Right lobe of liver (tissue), 6 donors: Measurements from ENCODE around the gene CDH4. TPM values are rescaled to one million over a fixed set of nuclear protein-coding genes. Genes with fewer than 3 reads are reported as not detected.
A peak's percentile ranks its signal among the peaks of the same experiment; 100 is the strongest.

Source experiments
- ATAC-seq, 4 donors: fragments of 200-7000 bp; cut with Tn5 transposase; one replicate each; pipeline ENCODE4 v1.9.1; 2020; ENCODE audit warnings: mild to moderate bottlenecking in 4 of 4, moderate library complexity in 4 of 4
- DNase-seq, 3 donors: peaks; one replicate each; pipeline ENCODE4 v3.0.0-alpha.2; 2020
- H3K27ac ChIP-seq, 3 donors: fragments of 200-600 bp; one replicate each; pipeline ENCODE4 v1.8.0; 2022
- H3K27me3 ChIP-seq, 2 donors: fragments of 200-600 bp; one replicate each; pipeline ENCODE4 v1.8.0; 2022
- H3K36me3 ChIP-seq, 4 donors: fragments of 200-600 bp; sonication (generic) in 1 of 4; one replicate each; pipeline versions ENCODE4 v1.5.1 to v1.8.0; 2017 to 2022; ENCODE audit warnings: control low read depth in 1 of 4
- H3K4me1 ChIP-seq, 4 donors: fragments of 200-600 bp; sonication (generic) in 1 of 4; one replicate each; pipeline versions ENCODE4 v1.5.1 to v1.8.0; 2017 to 2022; ENCODE audit warnings: control low read depth in 1 of 4
- H3K4me3 ChIP-seq, 3 donors: fragments of 200-600 bp; one replicate each; pipeline ENCODE4 v1.8.0; 2022
- H3K9me3 ChIP-seq, 4 donors: fragments of 200-600 bp; sonication (generic) in 1 of 4; one replicate each; pipeline versions ENCODE4 v1.5.1 to v1.8.0; 2017 to 2022; ENCODE audit warnings: control low read depth in 1 of 4
- CTCF ChIP-seq, 4 donors: fragments of 200-600 bp in 3 of 4; fragments of 450-650 bp in 1 of 4; IDR thresholded peaks; one replicate each; pipeline versions ENCODE4 v1.5.1 to v1.8.0; 2016 to 2022; ENCODE audit warnings: antibody characterized with exemption in 4 of 4, mild to moderate bottlenecking in 2 of 4
- POLR2A ChIP-seq: fragments of 450-650 bp; IDR thresholded peaks from one replicate; pipeline ENCODE4 v1.6.1; 2017; ENCODE audit warnings: antibody characterized with exemption, mild to moderate bottlenecking
- WGBS: methylation state at CpG from one replicate; pipeline ENCODE4 v1.1.6; 2018; ENCODE audit warnings: low coverage, low lambda C conversion rate; ENCODE audit not compliant: insufficient coverage; ENCODE audit errors: missing lambda C conversion rate; 5-methylcytosine and 5-hydroxymethylcytosine counted together
- intact Hi-C, 2 donors: fragments of 100-400 bp; cut with DNase I; formaldehyde crosslinking; loops; one replicate each; pipeline versions ENCODE4 v1.11.2 to v1.14.1; 2022
- total RNA-seq, 6 experiments: library from RNA; depleted of rRNA in 2 of 6; stranded (reverse); fragments of >200 nt in 2 of 6; fragmentation: NEBNext Ultra II Directional in 3 of 6; extraction: Animal tissue kit (Norgen Biotek cat#: 25700) in 3 of 6; gene quantifications; one replicate each; pipeline versions ENCODE4 v1.1.0 to v1.2.4, GENCODE V29; 2016 to 2023
- donor health status: DM: no; HTN: yes; CAD: no.
- donor health status: DM: no; HTN: no; CAD: no.
- donor health status: DM: no; HTN: no; CAD: no.
- donor health status: DM: no; HTN: yes; CAD: no.
- donor health status: DM: no; HTN: yes; CAD: no.

CDH4 gene
- total RNA-seq, 6 experiments from 2014 or later = 0.02 to 0.14 (median 0.09) TPM; not detected in 3

GRCh38 chr20:61279621-61280150 lies 27.6 kb downstream of the CDH4 start:
- Histone ChIP-seq H3K27ac (no peak overlapping the region), H3K36me3 (no peaks in the 10 kb centered on the region), H3K9me3 (no peaks in the 10 kb centered on the region), H3K27me3 (no peaks in the 10 kb centered on the region), H3K4me1 (no peaks in the 10 kb centered on the region), H3K4me3 (no peak overlapping the region)
- TF ChIP-seq CTCF (IDR thresholded peaks at IDR 0.05) = no peak
- TF ChIP-seq POLR2A = no peak
- DNase-seq = no peak
- peak in 1 of 4 donors; percentile 14 for ATAC-seq
- WGBS = 70% methylated on average over 8 of the region's 17 CpGs
- intact Hi-C loops = no loop called here

GRCh38 chr20:61280217-61280980 lies 28.3 kb downstream of the CDH4 start:
- Histone ChIP-seq H3K36me3 (no peaks in the 10 kb centered on the region), H3K27ac (no peak overlapping the region), H3K27me3 (no peaks in the 10 kb centered on the region), H3K4me1 (no peaks in the 10 kb centered on the region), H3K4me3 (no peak overlapping the region), H3K9me3 (no peaks in the 10 kb centered on the region)
- WGBS = 88% methylated on average over 9 of the region's 27 CpGs
- no peak for TF ChIP-seq CTCF (IDR thresholded peaks at IDR 0.05)
- TF ChIP-seq POLR2A = no peak
- intact Hi-C loops = no loop called here
- ATAC-seq (peak in 1 of 4 donors; percentile 20), DNase-seq (no peak)

- no peaks in the 10 kb centered on the region for H3K36me3 ChIP-seq
- TF ChIP-seq CTCF (IDR thresholded peaks at IDR 0.05) (no peak), POLR2A (no peak)
- H3K4me3 ChIP-seq = no peak overlapping the region
- no peaks in the 10 kb centered on the region for H3K4me1 ChIP-seq
- no peaks in the 10 kb centered on the region for H3K9me3 ChIP-seq
- no peak overlapping the region for H3K27ac ChIP-seq
- no peak for DNase-seq
- ATAC-seq = no peak
- no CpG with 5 or more reads among the region's 12 CpGs for WGBS
- no peaks in the 10 kb centered on the region for H3K27me3 ChIP-seq
- intact Hi-C loops = no loop called here
These were observed 29.3 kb downstream of the CDH4 start for GRCh38 chr20:61281286-61281795.

GRCh38 chr20:61284752-61285151 lies 32.7 kb downstream of the CDH4 start:
- H3K27me3 ChIP-seq = no peaks in the 10 kb centered on the region
- H3K36me3 ChIP-seq = no peaks in the 10 kb centered on the region
- no peaks in the 10 kb centered on the region for H3K9me3 ChIP-seq
- no peak for TF ChIP-seq CTCF (IDR thresholded peaks at IDR 0.05)
- TF ChIP-seq POLR2A = no peak
- intact Hi-C loops = no loop called here
- WGBS = 8% methylated on average over 2 of the region's 5 CpGs
- ATAC-seq (no peak), DNase-seq (no peak)
- no peak overlapping the region for H3K4me3 ChIP-seq
- H3K27ac ChIP-seq = no peak overlapping the region
- H3K4me1 ChIP-seq = no peaks in the 10 kb centered on the region
